Right atrium auricular region (tissue), 2 donors: ENCODE measurements around the gene AATF. TPM values are rescaled to one million over a fixed set of nuclear protein-coding genes. Genes with fewer than 3 reads are reported as not detected.

Experiments
- DNase-seq: peaks from one replicate; pipeline ENCODE4 v3.0.0-alpha.2; 2019; ENCODE audit warnings: low spot score
- H3K27ac ChIP-seq, 2 donors: fragments of 200-600 bp; sonication (generic); 1 replicate in 1 of 2; 2 replicates in 1 of 2; pipeline ENCODE4 v1.5.1; 2016 to 2019
- H3K27me3 ChIP-seq, 2 donors: fragments of 200-600 bp; sonication (generic); one replicate each; pipeline versions ENCODE4 v1.5.1 to v1.6.0; 2017 to 2019
- H3K36me3 ChIP-seq: fragments of 200-600 bp; sonication (generic); one replicate; pipeline ENCODE4 v1.5.1; 2016
- H3K4me1 ChIP-seq, 2 donors: fragments of 200-600 bp; sonication (generic); one replicate each; pipeline versions ENCODE4 v1.5.1 to v1.6.0; 2017 to 2019
- H3K4me3 ChIP-seq, 2 donors: fragments of 200-600 bp; sonication (generic); 1 replicate in 1 of 2; 2 replicates in 1 of 2; pipeline ENCODE4 v1.5.1; 2017 to 2019; ENCODE audit warnings: mild to moderate bottlenecking in 1 of 2, moderate library complexity in 1 of 2
- H3K9me3 ChIP-seq, 2 donors: fragments of 200-600 bp; sonication (generic); one replicate each; pipeline ENCODE4 v1.5.1; 2019
- total RNA-seq, 2 donors: library from RNA; depleted of rRNA; stranded (reverse); fragments of >200 nt; gene quantifications; one replicate each; pipeline ENCODE4 v1.1.0, GENCODE V29; 2016
- TF ChIP-seq, protein P1 (sequence below), 2 donors: fragments of 200-600 bp; sonication (generic); IDR thresholded peaks; one replicate each; pipeline ENCODE4 v1.5.1; 2019; ENCODE audit warnings: antibody characterized with exemption in 2 of 2

AATF gene
- total RNA-seq, 2 donors from 2014 or later = 17.8 to 23.2 TPM

DNA sequence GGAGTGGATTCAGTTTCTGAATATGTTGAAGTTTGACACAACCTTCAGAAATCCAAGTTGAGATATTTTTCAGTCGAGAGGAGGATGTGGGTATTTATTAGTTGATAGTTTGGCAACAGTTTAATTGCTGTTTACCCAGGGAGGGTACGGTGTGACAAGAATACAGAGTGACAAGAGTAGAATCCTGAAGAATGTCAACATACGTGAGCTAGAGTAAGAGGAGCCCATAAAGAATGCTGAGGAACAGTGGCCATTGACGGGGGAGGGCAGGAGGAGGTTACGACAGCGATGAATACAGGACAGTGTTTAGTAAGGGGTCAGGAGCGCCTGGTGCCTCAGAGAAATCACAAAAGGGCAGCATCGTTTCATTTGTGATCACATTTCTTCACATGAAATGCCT lies 76.5 kb downstream of the AATF start:
- Histone ChIP-seq H3K9me3 (no peaks in the 10 kb centered on the region), H3K36me3 (no peaks in the 10 kb centered on the region), H3K27me3 (no peaks in the 10 kb centered on the region), H3K4me3 (no peak overlapping the region), H3K4me1 (no peaks in the 10 kb centered on the region), H3K27ac (no peak overlapping the region)
- TF ChIP-seq, protein P1, sequence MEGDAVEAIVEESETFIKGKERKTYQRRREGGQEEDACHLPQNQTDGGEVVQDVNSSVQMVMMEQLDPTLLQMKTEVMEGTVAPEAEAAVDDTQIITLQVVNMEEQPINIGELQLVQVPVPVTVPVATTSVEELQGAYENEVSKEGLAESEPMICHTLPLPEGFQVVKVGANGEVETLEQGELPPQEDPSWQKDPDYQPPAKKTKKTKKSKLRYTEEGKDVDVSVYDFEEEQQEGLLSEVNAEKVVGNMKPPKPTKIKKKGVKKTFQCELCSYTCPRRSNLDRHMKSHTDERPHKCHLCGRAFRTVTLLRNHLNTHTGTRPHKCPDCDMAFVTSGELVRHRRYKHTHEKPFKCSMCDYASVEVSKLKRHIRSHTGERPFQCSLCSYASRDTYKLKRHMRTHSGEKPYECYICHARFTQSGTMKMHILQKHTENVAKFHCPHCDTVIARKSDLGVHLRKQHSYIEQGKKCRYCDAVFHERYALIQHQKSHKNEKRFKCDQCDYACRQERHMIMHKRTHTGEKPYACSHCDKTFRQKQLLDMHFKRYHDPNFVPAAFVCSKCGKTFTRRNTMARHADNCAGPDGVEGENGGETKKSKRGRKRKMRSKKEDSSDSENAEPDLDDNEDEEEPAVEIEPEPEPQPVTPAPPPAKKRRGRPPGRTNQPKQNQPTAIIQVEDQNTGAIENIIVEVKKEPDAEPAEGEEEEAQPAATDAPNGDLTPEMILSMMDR (IDR thresholded peaks at IDR 0.05) = no peak
- no peak for DNase-seq

DNA sequence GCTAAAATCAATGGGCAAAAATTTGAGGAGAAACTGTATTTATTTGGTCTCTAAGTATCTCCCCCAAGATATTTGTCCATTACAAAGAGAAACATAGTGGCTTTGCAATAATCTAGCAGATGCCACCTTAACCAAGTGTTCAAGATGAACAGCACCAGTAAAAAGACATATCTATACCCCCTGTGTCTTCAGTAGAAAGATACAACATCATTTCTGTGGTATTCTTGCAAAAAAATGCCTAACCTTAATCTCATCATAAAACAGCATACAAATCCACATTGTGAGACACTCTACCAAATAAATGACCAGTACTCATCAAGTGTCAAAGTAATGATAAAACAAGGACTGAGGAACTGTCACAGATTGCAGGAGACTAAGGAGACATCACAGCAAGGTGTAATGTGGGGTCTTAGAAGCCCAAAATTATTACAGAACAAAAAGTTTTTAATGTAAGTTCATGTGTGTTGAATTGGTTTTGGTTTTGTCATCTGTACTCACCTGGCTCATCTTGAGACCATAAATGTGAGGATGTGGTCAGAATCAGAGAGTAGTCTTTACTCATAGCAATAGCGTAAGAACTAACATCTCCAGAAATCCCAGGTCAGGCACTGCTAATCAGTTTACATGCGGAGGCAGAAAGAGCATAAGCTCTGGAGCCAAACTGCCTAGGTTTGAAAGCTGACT lies 77.2 kb downstream of the AATF start:
- TF ChIP-seq, protein P1 (IDR thresholded peaks at IDR 0.05) = no peak
- Histone ChIP-seq H3K9me3 (no peaks in the 10 kb centered on the region), H3K4me3 (no peak overlapping the region), H3K36me3 (no peaks in the 10 kb centered on the region), H3K27ac (no peak overlapping the region), H3K4me1 (no peaks in the 10 kb centered on the region), H3K27me3 (no peaks in the 10 kb centered on the region)
- DNase-seq = no peak

DNA sequence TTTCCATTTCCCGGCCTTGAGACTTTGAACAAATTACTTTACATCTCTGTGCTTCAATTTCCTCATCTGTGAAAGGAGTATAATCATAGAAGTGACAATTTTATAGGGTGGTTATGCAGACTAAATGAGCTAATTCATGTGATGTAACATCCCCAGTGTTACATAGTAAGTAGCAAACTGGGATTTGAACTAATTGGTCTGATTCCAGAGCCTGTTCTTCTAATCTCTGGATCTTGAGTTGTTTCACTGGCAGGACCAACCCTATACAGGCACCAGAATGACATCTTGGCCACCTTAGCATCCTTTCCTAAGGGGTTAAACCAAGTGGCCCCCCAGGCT lies 77.7 kb downstream of the AATF start:
- no peaks in the 10 kb centered on the region for H3K9me3 ChIP-seq
- H3K4me3 ChIP-seq = no peak overlapping the region
- TF ChIP-seq, protein P1 (IDR thresholded peaks at IDR 0.05) = no peak
- no peak for DNase-seq
- no peaks in the 10 kb centered on the region for H3K4me1 ChIP-seq
- no peak overlapping the region for H3K27ac ChIP-seq
- H3K36me3 ChIP-seq = peaks cover 2% of the 10 kb centered on the region
- H3K27me3 ChIP-seq = no peaks in the 10 kb centered on the region

DNA sequence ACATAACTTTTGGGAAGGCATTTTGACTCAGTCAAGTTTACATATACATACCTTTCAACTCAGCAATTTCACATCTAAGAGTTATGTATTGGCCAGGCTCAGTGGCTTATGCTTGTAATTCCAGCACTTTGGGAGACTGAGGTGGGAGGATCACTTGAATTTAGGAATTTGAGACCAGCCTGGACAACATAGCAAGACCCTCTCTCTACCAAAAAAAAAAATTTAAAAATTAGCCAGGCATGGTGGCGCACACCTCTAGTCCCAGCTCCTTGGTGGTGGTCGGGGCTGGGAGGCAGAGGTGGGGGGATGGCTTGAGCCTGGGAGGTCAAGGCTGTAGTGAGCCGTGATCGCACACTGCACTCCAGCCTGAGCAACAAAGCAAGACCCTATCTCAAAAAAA lies 79.3 kb downstream of the AATF start:
- Histone ChIP-seq H3K4me1 (no peaks in the 10 kb centered on the region), H3K27ac (no peak overlapping the region), H3K27me3 (no peaks in the 10 kb centered on the region), H3K9me3 (no peaks in the 10 kb centered on the region), H3K36me3 (peaks cover 7% of the 10 kb centered on the region), H3K4me3 (no peak overlapping the region)
- TF ChIP-seq, protein P1 (IDR thresholded peaks at IDR 0.05) = no peak
- no peak for DNase-seq

DNA sequence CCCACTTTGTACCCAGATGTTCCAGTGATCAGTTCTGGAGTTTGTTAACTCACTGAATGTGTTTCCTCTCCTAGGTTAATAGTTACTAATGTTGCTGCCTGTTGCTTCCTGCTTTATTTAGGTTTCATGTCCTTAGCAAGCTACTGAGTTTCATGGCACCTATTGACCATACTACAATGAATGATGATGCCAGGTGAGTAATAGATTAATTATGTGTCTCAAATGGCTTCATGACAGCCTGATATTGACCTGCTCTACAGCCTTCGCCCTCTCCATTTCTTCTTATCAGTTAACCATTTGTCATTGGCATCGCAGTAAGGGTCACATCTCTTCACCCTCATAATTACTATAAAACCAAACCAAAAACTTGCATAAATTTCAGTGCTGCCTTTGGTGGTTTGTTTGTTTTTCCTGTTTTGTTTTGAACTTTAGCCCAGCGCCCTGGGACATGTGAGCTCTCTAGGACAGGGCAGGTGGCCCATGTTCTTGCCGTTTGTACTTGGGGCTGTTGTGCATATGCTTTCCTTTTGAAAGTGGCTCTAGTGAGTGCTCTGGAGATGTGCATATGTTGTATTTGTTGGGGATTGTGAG lies 82.8 kb downstream of the AATF start:
- no peak overlapping the region for H3K27ac ChIP-seq
- TF ChIP-seq, protein P1 (IDR thresholded peaks at IDR 0.05) = no peak
- H3K27me3 ChIP-seq = no peaks in the 10 kb centered on the region
- peaks cover 7% of the 10 kb centered on the region for H3K36me3 ChIP-seq
- H3K9me3 ChIP-seq = no peaks in the 10 kb centered on the region
- H3K4me1 ChIP-seq = no peaks in the 10 kb centered on the region
- DNase-seq = no peak
- no peak overlapping the region for H3K4me3 ChIP-seq
